Suprapubic skin (tissue), 4 donors: ENCODE results near the gene MRC2.

Experiments used
- EP300 ChIP-seq: sonication (generic); formaldehyde crosslinking; IDR thresholded peaks from one replicate; pipeline ENCODE4 v1.6.1; 2017; ENCODE audit warnings: antibody characterized with exemption
- POLR2AphosphoS5 ChIP-seq, 3 donors: sonication (generic); formaldehyde crosslinking; IDR thresholded peaks; one replicate each; pipeline ENCODE4 v1.6.1; 2017; ENCODE audit warnings: antibody characterized with exemption in 3 of 3
- TF ChIP-seq, protein P1 (sequence below), 2 donors: fragments of 200-600 bp in 1 of 2; fragments of 450-650 bp in 1 of 2; sonication (generic) in 1 of 2; IDR thresholded peaks; one replicate each; pipeline ENCODE4 v1.5.1; 2016 to 2019; ENCODE audit warnings: antibody characterized with exemption in 2 of 2, mild to moderate bottlenecking in 1 of 2, moderate library complexity in 1 of 2

DNA sequence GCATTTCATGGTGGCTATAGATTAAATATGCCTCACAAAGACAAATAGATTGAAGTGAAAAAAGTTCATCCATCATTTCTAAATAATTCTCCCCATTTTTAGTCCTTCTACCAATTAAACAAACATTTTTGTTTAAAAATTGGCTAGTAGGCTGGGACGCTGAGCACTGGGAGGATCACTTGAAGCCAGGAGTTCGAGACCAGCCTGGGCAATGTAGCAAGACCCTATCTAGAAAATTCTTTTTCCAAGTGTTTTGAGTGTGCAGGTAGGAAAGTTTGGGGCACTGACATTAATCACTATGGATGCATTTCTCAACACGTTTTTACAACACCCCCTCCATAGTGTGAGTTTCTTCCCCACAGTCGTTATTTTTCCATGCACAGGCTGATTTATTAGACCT, 56.7 kb downstream of the MRC2 start:
- TF ChIP-seq, protein P1, sequence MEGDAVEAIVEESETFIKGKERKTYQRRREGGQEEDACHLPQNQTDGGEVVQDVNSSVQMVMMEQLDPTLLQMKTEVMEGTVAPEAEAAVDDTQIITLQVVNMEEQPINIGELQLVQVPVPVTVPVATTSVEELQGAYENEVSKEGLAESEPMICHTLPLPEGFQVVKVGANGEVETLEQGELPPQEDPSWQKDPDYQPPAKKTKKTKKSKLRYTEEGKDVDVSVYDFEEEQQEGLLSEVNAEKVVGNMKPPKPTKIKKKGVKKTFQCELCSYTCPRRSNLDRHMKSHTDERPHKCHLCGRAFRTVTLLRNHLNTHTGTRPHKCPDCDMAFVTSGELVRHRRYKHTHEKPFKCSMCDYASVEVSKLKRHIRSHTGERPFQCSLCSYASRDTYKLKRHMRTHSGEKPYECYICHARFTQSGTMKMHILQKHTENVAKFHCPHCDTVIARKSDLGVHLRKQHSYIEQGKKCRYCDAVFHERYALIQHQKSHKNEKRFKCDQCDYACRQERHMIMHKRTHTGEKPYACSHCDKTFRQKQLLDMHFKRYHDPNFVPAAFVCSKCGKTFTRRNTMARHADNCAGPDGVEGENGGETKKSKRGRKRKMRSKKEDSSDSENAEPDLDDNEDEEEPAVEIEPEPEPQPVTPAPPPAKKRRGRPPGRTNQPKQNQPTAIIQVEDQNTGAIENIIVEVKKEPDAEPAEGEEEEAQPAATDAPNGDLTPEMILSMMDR (IDR thresholded peaks at IDR 0.05), result no peak
- no peak for TF ChIP-seq POLR2AphosphoS5 (IDR thresholded peaks at IDR 0.05)
- no peak for TF ChIP-seq EP300
